ENCODE measurements around the gene C16orf92. TPM values are rescaled to one million over a fixed set of nuclear protein-coding genes. Genes with fewer than 3 reads are reported as not detected.

The C16orf92 gene
- total RNA-seq, 1 donor from 2014 or later, result not detected

- ATAC-seq (ENCODE audit: low read depth) (no peak), DNase-seq (no peak)
- ChIA-PET POLR2A (no interaction called here), CTCF (no interaction called here)
- Mint-ChIP-seq H3K9me3 (no peaks in the 10 kb centered on the region), H3K27me3 (peaks cover 29% of the 10 kb centered on the region), H3K36me3 (ENCODE audit: low read depth) (no peaks in the 10 kb centered on the region), H3K27ac (no peak overlapping the region), H3K4me3 (no peak overlapping the region), H3K4me1 (peaks cover 11% of the 10 kb centered on the region)
- TF ChIP-seq CTCF (IDR thresholded peaks at IDR 0.05), result no peak
- intact Hi-C loops (cut with micrococcal nuclease), result no loop called here
These were observed 1.5 kb downstream of the C16orf92 start for GRCh38 chr16:30024451-30024850.

GRCh38 chr16:30025156-30025555 lies 2.2 kb downstream of the C16orf92 start:
- no peak overlapping the region for H3K4me3 Mint-ChIP-seq
- DNase-seq (no peak), ATAC-seq (ENCODE audit: low read depth) (no peak)
- no peaks in the 10 kb centered on the region for H3K36me3 Mint-ChIP-seq (ENCODE audit: low read depth)
- H3K4me1 Mint-ChIP-seq, result peaks cover 15% of the 10 kb centered on the region
- H3K27ac Mint-ChIP-seq, result no peak overlapping the region
- CTCF ChIA-PET, result no interaction called here
- intact Hi-C loops (cut with micrococcal nuclease), result no loop called here
- peaks cover 36% of the 10 kb centered on the region for H3K27me3 Mint-ChIP-seq
- TF ChIP-seq CTCF (IDR thresholded peaks at IDR 0.05), result no peak
- H3K9me3 Mint-ChIP-seq, result no peaks in the 10 kb centered on the region
- POLR2A ChIA-PET, result no interaction called here

- intact Hi-C loops (cut with micrococcal nuclease), result no loop called here
- POLR2A ChIA-PET, result no interaction called here
- peaks cover 15% of the 10 kb centered on the region for H3K4me1 Mint-ChIP-seq
- H3K36me3 Mint-ChIP-seq (ENCODE audit: low read depth), result no peaks in the 10 kb centered on the region
- DNase-seq, result no peak
- ATAC-seq (ENCODE audit: low read depth), result no peak
- no peaks in the 10 kb centered on the region for H3K9me3 Mint-ChIP-seq
- no peak overlapping the region for H3K4me3 Mint-ChIP-seq
- CTCF ChIA-PET, result no interaction called here
- no peak for TF ChIP-seq CTCF (IDR thresholded peaks at IDR 0.05)
- peaks cover 38% of the 10 kb centered on the region for H3K27me3 Mint-ChIP-seq
- H3K27ac Mint-ChIP-seq, result no peak overlapping the region
These were observed 2.6 kb downstream of the C16orf92 start for GRCh38 chr16:30025574-30025973.

GRCh38 chr16:30026449-30026848 lies 3.5 kb downstream of the C16orf92 start:
- H3K27me3 Mint-ChIP-seq, result peaks cover 40% of the 10 kb centered on the region
- CTCF ChIA-PET, result no interaction called here
- no peak overlapping the region for H3K4me3 Mint-ChIP-seq
- DNase-seq (no peak), ATAC-seq (ENCODE audit: low read depth) (no peak)
- no peaks in the 10 kb centered on the region for H3K9me3 Mint-ChIP-seq
- peaks cover 6% of the 10 kb centered on the region for H3K4me1 Mint-ChIP-seq
- H3K36me3 Mint-ChIP-seq (ENCODE audit: low read depth), result no peaks in the 10 kb centered on the region
- no peak for TF ChIP-seq CTCF (IDR thresholded peaks at IDR 0.05)
- no peak overlapping the region for H3K27ac Mint-ChIP-seq
- POLR2A ChIA-PET, result no interaction called here
- intact Hi-C loops (cut with micrococcal nuclease), result no loop called here

GRCh38 chr16:30027588-30028437 lies 4.8 kb downstream of the C16orf92 start:
- Mint-ChIP-seq H3K36me3 (ENCODE audit: low read depth) (no peaks in the 10 kb centered on the region), H3K4me3 (no peak overlapping the region), H3K4me1 (peaks cover 8% of the 10 kb centered on the region), H3K27me3 (peaks cover 48% of the 10 kb centered on the region), H3K9me3 (no peaks in the 10 kb centered on the region), H3K27ac (no peak overlapping the region)
- CTCF ChIA-PET, result no interaction called here
- no peak for ATAC-seq (ENCODE audit: low read depth)
- TF ChIP-seq CTCF (IDR thresholded peaks at IDR 0.05), result no peak
- no peak for DNase-seq
- POLR2A ChIA-PET, result interaction anchor here (0.6 kb wide), 1 partner anchor 622 kb away, joined by 3 read pairs; no protein-coding TSS in a partner anchor
- intact Hi-C loops (cut with micrococcal nuclease), result no loop called here

All from activated B cell treated with CpG ODN at 0.5 μM for 24 hours (primary cell).